HFF-Myc (cell line): ENCODE data around the gene MCM3AP.

Experiments
- DNase-seq: peaks from one replicate; pipeline ENCODE4 v3.0.0-alpha.2; 2011; ENCODE audit warnings: low read depth; ENCODE audit errors: extremely low read depth
- H3K4me3 ChIP-seq: replicated peaks from 2 replicates; pipeline ENCODE4 v1.5.1; 2011; ENCODE audit warnings: low read depth, mild to moderate bottlenecking, control low read depth, low read length
- CTCF ChIP-seq: IDR thresholded peaks from 2 replicates; pipeline ENCODE4 v1.5.1; 2012; ENCODE audit warnings: mild to moderate bottlenecking, low read depth, low read length, control low read depth; ENCODE audit errors: missing control alignments

The MCM3AP gene

GRCh38 chr21:46254208-46254975 lies 31.0 kb downstream of the MCM3AP start:
- TF ChIP-seq CTCF: no peak
- H3K4me3 ChIP-seq: no peak overlapping the region
- no peak for DNase-seq

GRCh38 chr21:46253610-46254124 lies 31.7 kb downstream of the MCM3AP start:
- DNase-seq: no peak
- no peak overlapping the region for H3K4me3 ChIP-seq
- TF ChIP-seq CTCF: no peak

- no peak for TF ChIP-seq CTCF
- no peak overlapping the region for H3K4me3 ChIP-seq
- DNase-seq: no peak
Measured at GRCh38 chr21:46252840-46253239, 32.6 kb downstream of the MCM3AP start.

- H3K4me3 ChIP-seq: no peak overlapping the region
- DNase-seq: no peak
- no peak for TF ChIP-seq CTCF
Measured at GRCh38 chr21:46250146-46250725, 35.2 kb downstream of the MCM3AP start.

GRCh38 chr21:46248827-46249226 lies 36.6 kb downstream of the MCM3AP start:
- no peak overlapping the region for H3K4me3 ChIP-seq
- no peak for DNase-seq
- no peak for TF ChIP-seq CTCF

- DNase-seq: no peak
- TF ChIP-seq CTCF: no peak
- no peak overlapping the region for H3K4me3 ChIP-seq
Measured at GRCh38 chr21:46248422-46248782, 37.0 kb downstream of the MCM3AP start.
